Skin of body (tissue), 2 donors: ENCODE measurements around the gene GLIPR2. TPM values are rescaled to one million over a fixed set of nuclear protein-coding genes. Genes with fewer than 3 reads are reported as not detected.
A peak's percentile ranks its signal among the peaks of the same experiment; 100 is the strongest.
"Not testable (repeated sequence)": the region's sequence is repeated elsewhere in the genome, so short reads cannot be mapped to it uniquely, and the experiment has no call there.

Experiments used
- DNase-seq: peaks from one replicate; lab custom pipeline; 2025; lab: John Stamatoyannopoulos, UW
- total RNA-seq: library from RNA; depleted of rRNA; stranded (reverse); fragments of >200 nt; gene quantifications from one replicate; pipeline ENCODE4 v1.2.3, GENCODE V29; 2014

Gene GLIPR2
- total RNA-seq, 1 donor from 2014 or later, result 28.6 TPM

- no peak for DNase-seq
Measured at GRCh38 chr9:36143245-36143641, 6.7 kb downstream of the GLIPR2 start.

- DNase-seq, result no peak
Measured at GRCh38 chr9:36144309-36145232, 8.0 kb downstream of the GLIPR2 start.

- DNase-seq, result no peak
Measured at GRCh38 chr9:36145970-36146369, 9.4 kb downstream of the GLIPR2 start.

GRCh38 chr9:36146651-36147050, 10.1 kb downstream of the GLIPR2 start:
- no peak for DNase-seq

- DNase-seq, result no peak
Measured at GRCh38 chr9:36147441-36148175, 11.1 kb downstream of the GLIPR2 start.

- DNase-seq, result peak; percentile 71
Measured at GRCh38 chr9:36148311-36149051, 11.9 kb downstream of the GLIPR2 start.

GRCh38 chr9:36149197-36149596, 12.7 kb downstream of the GLIPR2 start:
- no peak for DNase-seq

- DNase-seq, result no peak
Measured at GRCh38 chr9:36150574-36151315, 14.2 kb downstream of the GLIPR2 start.

GRCh38 chr9:36151316-36152210, 15.0 kb downstream of the GLIPR2 start:
- no peak for DNase-seq

GRCh38 chr9:36152741-36153438, 16.4 kb downstream of the GLIPR2 start:
- no peak for DNase-seq

GRCh38 chr9:36153746-36154145, 17.2 kb downstream of the GLIPR2 start:
- no peak for DNase-seq

GRCh38 chr9:36154331-36154952, 17.9 kb downstream of the GLIPR2 start:
- DNase-seq, result peak; percentile 92

- DNase-seq, result no peak
Measured at GRCh38 chr9:36156116-36156515, 19.6 kb downstream of the GLIPR2 start.

- DNase-seq, result peak; percentile 44
Measured at GRCh38 chr9:36158122-36158521, 21.6 kb downstream of the GLIPR2 start.

- peak; percentile 85 for DNase-seq
Measured at GRCh38 chr9:36158917-36159316, 22.4 kb downstream of the GLIPR2 start.

GRCh38 chr9:36159509-36159908, 23.0 kb downstream of the GLIPR2 start:
- not testable (repeated sequence) for DNase-seq

GRCh38 chr9:36160126-36160525, 23.6 kb downstream of the GLIPR2 start:
- not testable (repeated sequence) for DNase-seq

- DNase-seq, result no peak
Measured at GRCh38 chr9:36161187-36161586, 24.7 kb downstream of the GLIPR2 start.

GRCh38 chr9:36162211-36162738, 25.7 kb downstream of the GLIPR2 start:
- no peak for DNase-seq
